Measurements from ENCODE around the gene KCNN3. TPM values are rescaled to one million over a fixed set of nuclear protein-coding genes. Genes with fewer than 3 reads are reported as not detected.

KCNN3 gene
- total and polyA plus RNA-seq, 2 of the 13 experiments (the other 11 are each of a cell fraction or from before 2014, with no cell fraction given), result not detected

GRCh38 chr1:154739654-154740053 lies 130.4 kb downstream of the KCNN3 start:
- no peak overlapping the region for H3K27ac ChIP-seq (ENCODE audit: extremely low read length, insufficient read depth, low read length)
- in situ Hi-C loops (cut with HindIII; ENCODE audit: extremely low pct_ligation_motif_present, low pct_unique_long_range_greater_than_20kb), result no loop called here
- peaks cover 1 to 28% of the 10 kb centered on the region in 2 experiments; a peak in 3 of 5 replicates for H3K27me3 ChIP-seq (ENCODE audit: control insufficient read depth in 1 of 2, insufficient read depth in 2 of 2, low read length in 2 of 2)
- H3K4me2 ChIP-seq (ENCODE audit: low read depth, low read length), result no peak overlapping the region
- no peak for ATAC-seq
- TF ChIP-seq MNT (IDR thresholded peaks at IDR 0.05) (no peak), ZNF720 (CRISPR knock-in tag; IDR thresholded peaks at IDR 0.05) (no peak), TFDP2 (CRISPR knock-in tag; IDR thresholded peaks at IDR 0.05) (no peak), TBP (CRISPR knock-in tag; IDR thresholded peaks at IDR 0.05) (no peak), ZNF770 (CRISPR knock-in tag; IDR thresholded peaks at IDR 0.05) (no peak), MXI1 (IDR thresholded peaks at IDR 0.05; ENCODE audit: borderline replicate concordance, low read depth, low read length) (no peak)
- no peak for FAIRE-seq
- no peaks in the 10 kb centered on the region for H3K36me3 ChIP-seq (replicated peaks in 1 of 2; ENCODE audit: control insufficient read depth in 1 of 2, insufficient read depth in 2 of 2, low read length in 2 of 2)
- no peak overlapping the region for H3K4me3 ChIP-seq (replicated peaks in 1 of 3; ENCODE audit: insufficient read depth in 1 of 3, low read depth in 2 of 3, low read length in 3 of 3)
- 0 out of 2 replicates have a peak, but pooled peaks cover 13% of the 10 kb centered on the region for H3K4me1 ChIP-seq (ENCODE audit: insufficient read depth, low read length)
- CTCF ChIA-PET (ENCODE audit: low intra/inter-chr PET ratio, low total read pairs), result interaction anchor here (3.3 kb wide), 1 partner anchor 70 kb away, joined by 51 read pairs; no protein-coding TSS in a partner anchor
- no peaks in the 10 kb centered on the region for H3K9me3 ChIP-seq (ENCODE audit: low read length)
- WGBS (ENCODE audit: low lambda C conversion rate), result 38% methylated on average over 2 of the region's 2 CpGs
- POLR2A ChIA-PET, result no interaction called here
- H4K20me1 ChIP-seq (ENCODE audit: insufficient read depth, low read length), result no peaks in the 10 kb centered on the region
- intact Hi-C loops (cut with micrococcal nuclease; ENCODE audit: unreplicated experiment), result loop anchor here (2.0 kb wide), 1 partner anchor 71 kb away; no protein-coding TSS in a partner anchor
- no peaks in the 10 kb centered on the region for H3K79me2 ChIP-seq (ENCODE audit: insufficient read depth, low read length)
- no peak for DNase-seq (ENCODE audit: low spot score)
- H3K9ac ChIP-seq (ENCODE audit: insufficient read depth, low read depth, low read length), result no peak overlapping the region
- no TSS peak for BruUV-seq (replicated peaks)
- H2AFZ ChIP-seq (ENCODE audit: low read length), result no peak overlapping the region

Data from HepG2 (cell line).